Sciatic nerve (tissue), 2 donors: ENCODE measurements around the gene KIFBP. TPM values are rescaled to one million over a fixed set of nuclear protein-coding genes. Genes with fewer than 3 reads are reported as not detected.

Source experiments
- ATAC-seq: fragments of 200-7000 bp; cut with Tn5 transposase; one replicate; pipeline ENCODE4 v1.9.1; 2020; ENCODE audit warnings: mild to moderate bottlenecking, moderate library complexity
- DNase-seq: peaks from one replicate; pipeline ENCODE4 v3.0.0-alpha.2; 2020; ENCODE audit warnings: low spot score
- intact Hi-C: fragments of 100-400 bp; cut with DNase I; formaldehyde crosslinking; loops from one replicate; pipeline ENCODE4 v1.14.2; 2022
- total RNA-seq: library from RNA; stranded (reverse); fragmentation: NEBNext Ultra II Directional; extraction: Animal tissue kit (Norgen Biotek cat#: 25700); gene quantifications from one replicate; pipeline ENCODE4 v1.2.1, GENCODE V29; 2021
- donor health status: DM: no; HTN: no; CAD: no.
- donor health status: DM: no; HTN: no; CAD: no.

Gene KIFBP
- total RNA-seq, 1 donor from 2014 or later: 30.4 TPM

GRCh38 chr10:69045441-69046300 lies 57.1 kb downstream of the KIFBP start:
- DNase-seq: no peak
- intact Hi-C loops: no loop called here
- peak; percentile 50 for ATAC-seq

- intact Hi-C loops: no loop called here
- DNase-seq: no peak
- no peak for ATAC-seq
Measured at GRCh38 chr10:69047111-69047832, 58.7 kb downstream of the KIFBP start.

GRCh38 chr10:69048103-69048502 lies 59.5 kb downstream of the KIFBP start:
- peak; percentile 76 for ATAC-seq
- no peak for DNase-seq
- intact Hi-C loops: no loop called here

- intact Hi-C loops: no loop called here
- DNase-seq (no peak), ATAC-seq (peak; percentile 42)
Measured at GRCh38 chr10:69049566-69049961, 61.0 kb downstream of the KIFBP start.

GRCh38 chr10:69051303-69051702 lies 62.7 kb downstream of the KIFBP start:
- DNase-seq (no peak), ATAC-seq (peak; percentile 71)
- intact Hi-C loops: no loop called here

- intact Hi-C loops: no loop called here
- DNase-seq (no peak), ATAC-seq (peak; percentile 42)
Measured at GRCh38 chr10:69051710-69052487, 63.3 kb downstream of the KIFBP start.

- intact Hi-C loops: no loop called here
Measured at GRCh38 chr10:69052736-69053135, 64.1 kb downstream of the KIFBP start.

GRCh38 chr10:69055241-69055640 lies 66.6 kb downstream of the KIFBP start:
- intact Hi-C loops: no loop called here
- DNase-seq (no peak), ATAC-seq (no peak)

More at GRCh38 chr10:69052736-69053135, 64.1 kb downstream of the KIFBP start:
- ATAC-seq (no peak), DNase-seq (no peak)

GRCh38 chr10:69056129-69056528 lies 67.5 kb downstream of the KIFBP start:
- DNase-seq (no peak), ATAC-seq (peak; percentile 34)
- intact Hi-C loops: no loop called here

GRCh38 chr10:69056536-69057260 lies 68.1 kb downstream of the KIFBP start:
- ATAC-seq (no peak), DNase-seq (no peak)
- intact Hi-C loops: no loop called here

GRCh38 chr10:69057261-69057950 lies 68.8 kb downstream of the KIFBP start:
- intact Hi-C loops: no loop called here
- peak; percentile 69 for DNase-seq
- no peak for ATAC-seq

- intact Hi-C loops: no loop called here
- ATAC-seq (no peak), DNase-seq (no peak)
Measured at GRCh38 chr10:69057951-69058297, 69.3 kb downstream of the KIFBP start.

- intact Hi-C loops: no loop called here
- no peak for ATAC-seq
Measured at GRCh38 chr10:69060127-69060798, 71.7 kb downstream of the KIFBP start.

GRCh38 chr10:69061305-69062161 lies 72.9 kb downstream of the KIFBP start:
- DNase-seq: peak; percentile 64
- intact Hi-C loops: no loop called here
- ATAC-seq: peak; percentile 96

More at GRCh38 chr10:69060127-69060798, 71.7 kb downstream of the KIFBP start:
- no peak for DNase-seq

GRCh38 chr10:69062901-69063300 lies 74.3 kb downstream of the KIFBP start:
- no peak for ATAC-seq
- intact Hi-C loops: no loop called here
- DNase-seq: no peak

- intact Hi-C loops: no loop called here
- no peak for ATAC-seq
- no peak for DNase-seq
Measured at GRCh38 chr10:69064762-69065328, 76.2 kb downstream of the KIFBP start.
